GM18526 (cell line): ENCODE measurements around the gene GOLT1B.

Experiments
- POLR2A ChIP-seq: IDR thresholded peaks from 3 replicates; pipeline ENCODE4 v1.6.1; 2011; ENCODE audit not compliant: insufficient read length; ENCODE audit errors: extremely low read depth

Gene GOLT1B

DNA sequence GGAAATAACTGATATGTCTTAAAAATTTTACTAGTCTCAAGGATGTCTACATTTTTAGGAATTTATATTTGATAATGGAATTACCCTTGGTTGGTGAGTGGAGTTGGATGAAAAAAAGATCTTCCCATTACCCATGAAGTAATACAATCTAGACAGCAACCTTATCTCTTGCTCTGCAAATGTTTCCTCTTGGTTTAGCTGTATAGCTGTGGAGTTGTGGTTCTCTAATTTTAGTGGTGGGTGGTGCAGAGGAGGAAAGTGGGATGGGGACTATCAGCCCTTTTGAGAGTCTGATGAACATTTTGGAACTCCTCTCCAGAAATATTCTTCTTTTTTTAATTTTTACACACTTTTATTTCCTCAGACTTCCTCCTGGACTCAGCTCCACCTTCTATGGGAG lies 41.6 kb downstream of the GOLT1B start:
- no peak for TF ChIP-seq POLR2A

DNA sequence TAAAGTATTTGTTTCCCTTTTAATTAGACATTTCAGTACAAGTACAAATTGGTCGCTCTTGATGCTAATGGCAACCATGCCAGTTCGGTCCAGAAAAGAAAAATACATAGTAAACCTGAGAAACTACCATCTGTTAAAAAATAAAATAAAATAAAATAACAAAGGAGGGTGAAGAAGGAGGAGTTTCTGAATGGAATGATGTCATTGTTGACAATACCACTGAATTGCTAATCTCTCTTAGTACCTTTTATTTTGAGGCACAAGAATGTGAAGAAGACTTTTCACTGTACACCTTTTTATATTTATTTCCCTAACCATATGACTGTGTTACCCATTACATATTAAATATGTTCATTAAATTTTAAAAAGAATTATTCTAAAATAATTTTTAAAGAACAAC lies 44.0 kb downstream of the GOLT1B start:
- TF ChIP-seq POLR2A: no peak

DNA sequence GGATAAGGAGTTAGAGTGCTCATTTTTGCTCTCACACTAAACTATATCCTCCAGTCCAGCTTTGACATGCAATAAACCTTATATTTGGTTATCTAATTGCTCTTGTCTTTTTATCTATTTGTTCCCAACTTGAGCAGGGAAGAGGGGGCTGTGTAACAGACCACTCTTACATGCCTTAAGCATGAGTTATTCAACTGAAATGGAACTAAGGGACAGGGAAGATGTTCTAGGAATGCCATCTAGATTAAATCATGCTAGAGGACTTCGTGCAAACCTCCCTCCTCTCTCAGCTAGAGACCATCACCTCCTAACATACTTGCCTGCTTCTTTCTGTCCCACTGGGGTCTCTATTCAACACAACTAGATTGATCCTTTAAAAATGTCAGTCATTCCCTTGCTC lies 45.1 kb downstream of the GOLT1B start:
- no peak for TF ChIP-seq POLR2A

DNA sequence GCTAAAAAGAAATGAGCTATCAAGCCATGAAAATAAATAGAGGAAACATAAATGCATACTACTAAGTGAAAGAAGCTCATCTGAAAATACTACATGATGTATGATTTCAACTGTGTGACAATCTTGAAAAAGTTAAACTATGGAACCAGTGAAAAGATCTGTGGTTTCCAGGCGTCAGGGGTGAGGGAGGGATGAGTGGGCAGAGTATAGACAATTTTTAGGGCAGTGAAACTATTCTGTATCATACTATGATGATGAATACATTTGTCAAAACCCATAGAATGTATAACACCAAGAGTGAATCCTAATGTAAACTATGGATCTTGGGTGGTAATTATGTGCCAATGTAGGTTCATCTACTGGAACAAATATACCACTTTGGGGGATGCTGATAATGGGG lies 45.8 kb downstream of the GOLT1B start:
- TF ChIP-seq POLR2A: no peak

DNA sequence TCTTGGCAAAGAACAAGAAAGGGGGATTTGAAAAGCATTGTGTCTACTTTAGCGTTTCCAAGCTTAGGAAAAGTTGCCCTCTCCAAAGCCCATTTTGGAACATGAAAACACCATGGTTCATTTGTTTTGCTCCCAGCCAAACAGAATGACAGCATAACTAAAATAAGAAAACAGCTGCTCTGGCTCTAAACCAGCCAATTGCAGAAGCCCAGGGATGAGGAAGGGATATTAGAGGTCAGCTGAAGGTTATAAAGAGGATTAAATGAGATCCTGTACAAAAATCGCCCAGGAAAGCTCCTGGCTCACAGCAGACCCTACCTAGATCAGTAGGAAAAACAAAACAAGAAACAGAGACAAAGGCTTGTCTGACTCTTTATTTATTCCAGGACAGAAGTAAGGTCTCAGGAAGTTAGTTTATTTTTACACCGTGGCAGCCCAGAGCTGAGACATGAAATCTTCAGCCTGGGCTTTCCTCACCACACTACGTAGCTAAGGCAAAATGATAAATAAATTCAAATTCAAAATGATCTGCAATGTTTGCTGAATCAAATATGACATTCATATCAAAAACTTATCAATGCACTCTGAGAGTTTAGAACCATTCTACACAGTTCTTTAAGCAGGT lies 50.4 kb downstream of the GOLT1B start:
- no peak for TF ChIP-seq POLR2A

DNA sequence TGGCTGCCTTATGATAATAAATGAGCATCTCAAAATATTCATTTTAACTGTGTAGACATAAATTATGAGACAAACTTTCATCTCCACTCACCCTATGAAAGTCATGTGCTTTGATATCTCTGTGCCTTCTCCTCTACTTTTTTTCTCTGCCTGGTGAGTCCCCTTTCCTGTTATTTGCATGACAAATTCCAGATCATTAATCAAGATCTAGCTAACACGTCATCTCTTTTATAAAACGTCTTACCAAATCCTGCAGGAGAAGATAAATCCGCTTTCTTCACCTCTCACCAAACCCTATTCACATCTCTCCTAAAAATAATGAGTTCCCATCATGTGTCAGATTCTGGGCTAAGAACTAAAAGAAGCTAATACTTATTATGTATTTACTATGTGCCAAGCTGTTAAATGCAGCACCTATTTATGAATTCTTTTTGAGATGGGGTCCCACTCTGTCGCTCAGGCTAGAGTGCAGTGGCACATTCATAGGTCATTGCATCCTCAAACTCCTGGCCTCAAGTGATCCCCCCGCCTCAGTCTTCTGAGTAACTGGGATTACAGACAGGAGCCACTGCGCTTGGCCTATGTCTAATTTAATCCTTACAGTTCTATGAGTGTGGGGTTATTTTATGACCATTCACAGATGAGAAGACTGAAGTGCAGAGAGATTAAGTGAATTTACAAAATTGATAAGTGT lies 51.2 kb downstream of the GOLT1B start:
- no peak for TF ChIP-seq POLR2A

DNA sequence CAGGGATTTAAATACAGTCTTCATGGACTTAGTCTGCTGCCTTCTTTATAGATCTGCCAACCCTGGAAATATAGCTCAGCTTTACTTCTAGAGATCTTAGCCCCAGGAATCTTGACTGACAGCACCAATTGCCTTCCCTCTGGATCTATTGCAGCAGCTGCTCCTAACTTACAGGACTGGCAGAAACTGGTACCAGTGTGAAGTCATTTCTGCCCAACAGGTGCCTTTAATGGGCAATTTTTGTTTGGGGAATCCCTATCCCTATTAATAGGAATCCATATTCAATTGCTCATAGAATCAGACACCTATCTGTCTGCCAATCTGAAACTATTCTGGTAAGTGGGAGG lies 51.7 kb downstream of the GOLT1B start:
- TF ChIP-seq POLR2A: no peak

DNA sequence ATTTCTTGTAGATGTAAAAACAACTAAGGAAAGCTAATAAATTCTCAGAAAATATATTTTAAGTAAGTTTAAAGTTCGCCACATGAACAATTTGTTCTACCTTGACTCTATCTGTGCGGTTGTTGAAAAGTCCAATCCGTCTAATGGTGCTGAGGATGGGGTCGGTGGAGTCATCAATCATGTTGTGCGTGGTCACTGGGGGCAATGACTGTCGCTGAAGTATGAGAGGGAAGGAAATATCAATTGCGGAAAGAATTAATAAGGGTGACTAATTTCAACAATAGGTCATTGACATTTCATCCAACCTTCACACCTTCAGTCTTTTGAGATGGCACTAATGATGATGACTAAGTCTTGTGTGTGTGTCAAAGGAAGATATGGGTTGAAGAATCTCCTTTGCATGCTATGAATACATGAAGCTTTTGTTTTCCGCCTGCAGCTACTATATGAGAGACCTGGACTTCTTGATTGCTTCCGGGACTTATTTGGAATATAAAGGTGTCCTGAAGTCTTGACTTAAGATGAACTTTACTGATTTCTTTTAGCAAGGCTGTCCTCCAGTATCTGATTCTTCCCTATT lies 56.6 kb downstream of the GOLT1B start:
- TF ChIP-seq POLR2A: no peak

DNA sequence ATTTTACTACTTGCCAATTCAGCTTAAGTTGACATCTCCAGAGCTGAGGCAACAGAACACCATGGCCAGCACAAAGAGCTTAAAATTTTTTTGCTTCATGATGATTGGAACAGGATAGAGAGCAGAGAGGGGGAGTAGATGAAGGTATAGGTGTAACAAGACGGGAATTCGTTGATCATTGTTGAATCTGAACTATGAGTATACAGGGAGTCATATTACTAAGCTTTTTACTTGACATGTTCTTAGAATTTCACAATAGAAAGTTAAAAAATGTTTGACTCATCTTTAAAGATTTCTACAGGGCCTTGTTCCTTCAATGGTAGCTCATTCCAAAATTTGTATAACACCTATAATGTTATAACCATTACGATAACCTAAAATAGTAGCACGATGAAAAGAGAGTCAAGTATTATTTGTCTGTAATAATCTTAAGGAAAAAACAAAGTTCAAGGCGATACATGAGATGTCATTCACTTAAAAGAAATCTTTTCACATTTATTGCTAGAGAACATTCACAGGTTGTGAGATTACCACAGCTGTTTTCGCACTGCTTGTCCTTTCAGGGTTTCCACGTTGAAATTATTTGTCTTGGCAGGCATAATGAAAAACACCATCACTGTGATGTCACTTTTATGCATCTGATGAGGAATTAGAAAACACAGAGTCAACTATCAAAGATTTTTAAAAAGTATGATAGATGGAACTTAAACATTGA lies 58.4 kb downstream of the GOLT1B start:
- TF ChIP-seq POLR2A: no peak

DNA sequence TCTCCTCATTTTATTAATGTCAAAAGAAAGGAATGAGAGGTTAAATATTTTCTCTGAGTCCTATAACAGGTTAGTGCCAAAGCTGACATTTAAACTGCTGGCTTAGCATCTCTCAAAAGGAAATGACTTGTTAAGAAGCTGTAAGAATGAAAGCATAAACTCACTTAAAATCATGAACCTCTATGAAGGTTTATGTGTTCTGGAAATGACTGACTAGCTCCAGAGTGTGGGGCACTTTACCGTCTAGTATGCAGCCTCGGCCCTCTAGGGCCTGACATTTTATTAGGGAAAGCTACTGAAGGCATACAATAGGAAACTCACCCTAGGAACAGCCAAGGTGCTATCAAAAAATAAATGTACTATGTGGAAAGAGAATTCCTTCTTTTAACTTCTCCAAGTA lies 59.6 kb downstream of the GOLT1B start:
- TF ChIP-seq POLR2A: no peak

DNA sequence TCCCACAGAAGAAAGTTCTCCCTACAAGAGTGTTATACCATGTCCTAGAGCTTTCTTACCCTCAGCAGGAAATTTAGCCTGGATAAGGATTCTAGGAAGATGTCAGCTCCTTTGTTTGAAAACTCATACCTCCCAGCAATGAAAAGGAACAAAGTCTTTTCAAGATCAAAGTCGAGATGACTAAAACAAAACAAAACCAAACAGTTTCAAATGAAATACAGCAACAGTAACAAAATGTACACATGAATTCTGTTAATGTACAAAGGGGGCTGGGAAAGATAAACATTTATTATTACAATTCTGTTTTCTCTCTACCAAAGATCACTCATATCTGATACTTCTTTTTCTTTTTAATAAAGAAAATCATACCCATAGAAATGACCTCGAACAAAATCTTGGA lies 61.3 kb downstream of the GOLT1B start:
- TF ChIP-seq POLR2A: no peak

DNA sequence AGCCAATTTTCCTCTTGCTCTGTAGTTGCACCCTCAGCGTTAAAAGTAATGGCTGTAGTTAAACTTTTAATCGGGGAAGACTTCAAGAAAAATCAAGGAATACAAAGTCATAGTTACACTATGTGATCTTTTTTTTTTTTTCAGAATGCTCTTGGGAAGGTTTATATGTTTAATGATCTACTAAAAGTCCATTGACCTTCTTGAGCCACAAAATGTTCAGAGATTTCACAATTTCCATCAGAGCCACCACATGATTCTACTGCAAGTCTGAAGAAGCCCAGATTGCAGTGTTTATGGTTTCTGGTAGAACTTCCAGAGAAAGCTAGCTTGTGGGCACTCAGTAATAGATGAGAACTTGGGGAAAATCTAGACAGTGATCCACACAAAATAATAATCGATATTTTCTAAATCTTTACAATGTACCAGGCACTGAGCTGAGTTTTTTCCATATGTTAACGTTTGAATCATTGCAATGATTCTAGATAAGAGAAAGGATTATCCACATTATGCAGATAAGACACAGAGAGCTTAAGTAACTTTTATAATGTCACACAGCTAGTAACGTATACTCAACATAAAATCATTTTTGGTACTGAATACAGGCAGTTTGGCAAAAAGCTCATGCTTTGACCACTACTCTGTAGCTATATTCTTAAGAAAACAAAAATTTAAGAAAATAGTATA lies 64.8 kb downstream of the GOLT1B start:
- TF ChIP-seq POLR2A: no peak

DNA sequence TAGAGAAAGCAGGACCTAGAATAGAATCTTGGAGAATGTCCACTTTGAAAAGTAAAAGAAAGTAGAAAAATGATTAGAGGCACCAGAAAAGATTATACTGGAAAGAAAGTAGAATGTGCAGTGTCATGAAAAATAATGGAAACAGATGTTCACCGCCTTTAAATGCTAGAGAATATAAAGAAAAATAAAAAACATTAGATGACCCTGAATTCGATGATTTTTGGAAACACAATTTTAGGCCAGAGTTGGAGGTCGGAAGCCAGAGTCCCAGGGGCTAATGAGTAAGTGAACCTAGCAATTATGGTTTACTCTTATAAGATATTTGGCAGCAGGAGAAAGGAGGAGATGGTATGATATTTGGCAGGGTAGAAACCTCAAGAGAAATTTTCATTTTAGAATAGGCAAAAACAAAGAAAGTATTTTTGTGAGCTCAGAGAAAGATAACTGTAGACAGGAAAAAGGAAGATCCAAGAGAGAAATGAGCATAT lies 65.4 kb downstream of the GOLT1B start:
- no peak for TF ChIP-seq POLR2A
